Effector CD4-positive, alpha-beta T cell (primary cell): ENCODE data around the gene TNXB.
"Not testable (repeated sequence)": the region's sequence is repeated elsewhere in the genome, so short reads cannot be mapped to it uniquely, and the experiment has no call there.

Experiments used
- DNase-seq: peaks from one replicate; pipeline ENCODE4 v3.0.0-alpha.2; 2020

The TNXB gene

DNA sequence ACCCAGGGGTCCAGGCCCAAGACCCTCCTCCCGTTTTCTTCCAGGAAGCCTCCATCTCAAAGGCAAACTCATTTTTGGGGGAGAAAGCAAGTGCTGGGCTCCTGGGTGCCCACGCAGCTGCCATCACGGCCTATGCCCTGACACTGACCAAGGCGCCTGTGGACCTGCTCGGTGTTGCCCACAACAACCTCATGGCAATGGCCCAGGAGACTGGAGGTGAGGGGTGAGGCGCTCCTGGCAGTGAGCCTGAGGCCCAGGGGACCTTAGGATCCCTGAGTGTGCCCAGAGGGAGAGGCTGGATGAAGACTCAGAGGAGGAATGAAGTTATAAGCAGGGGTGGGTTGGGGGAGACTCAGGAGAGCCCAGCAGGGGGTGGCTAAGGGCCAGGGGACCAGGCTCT lies 112.8 kb downstream of the TNXB start:
- not testable (repeated sequence) for DNase-seq

DNA sequence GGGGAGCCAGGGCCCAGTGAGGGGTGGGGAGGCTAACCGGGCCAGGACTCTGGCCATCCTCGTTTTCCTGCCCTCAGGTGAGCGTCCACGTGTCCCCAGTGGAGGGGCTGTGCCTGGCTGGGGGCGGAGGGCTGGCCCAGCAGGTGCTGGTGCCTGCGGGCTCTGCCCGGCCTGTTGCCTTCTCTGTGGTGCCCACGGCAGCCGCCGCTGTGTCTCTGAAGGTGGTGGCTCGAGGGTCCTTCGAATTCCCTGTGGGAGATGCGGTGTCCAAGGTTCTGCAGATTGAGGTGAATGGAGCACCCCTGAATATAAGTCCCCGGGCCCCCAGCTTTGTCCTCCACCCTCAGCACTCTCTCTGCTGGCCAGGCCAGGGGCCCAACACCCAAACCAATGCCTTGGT lies 114.7 kb downstream of the TNXB start:
- DNase-seq: not testable (repeated sequence)
